GM12878 (cell line): ENCODE data around the gene KPNA5. TPM values are rescaled to one million over a fixed set of nuclear protein-coding genes. Genes with fewer than 3 reads are reported as not detected.
A peak's percentile ranks its signal among the peaks of the same experiment; 100 is the strongest.

Source experiments
- ATAC-seq: fragments of 200-7000 bp; cut with Tn5 transposase; 3 replicates; pipeline ENCODE4 v1.9.1; 2020; ENCODE audit warnings: mild to moderate bottlenecking, moderate library complexity
- BruUV-seq: library from RNA; stranded (reverse); fragments of 400-500 nt; replicated peaks from 2 replicates; lab custom pipeline; 2021; lab: Mats Ljungman, UMichigan
- CTCF ChIA-PET: fragments of 300-600 bp; sonication (Branson Sonifier 250); formaldehyde crosslinking; extraction: SDS; loops from one replicate; lab custom pipeline; 2021; ENCODE audit warnings: inconsistent platforms; lab: Yijun Ruan, JAX
- POLR2A ChIA-PET: fragments of 350-600 bp; formaldehyde crosslinking; extraction: SDS; loops from one replicate; lab custom pipeline; 2021; ENCODE audit warnings: inconsistent platforms; lab: Charles Lee
- RAD21 ChIA-PET: fragments of 300-600 bp; sonication (Branson Sonifier 250); formaldehyde crosslinking; loops from one replicate; lab custom pipeline; 2023; ENCODE audit warnings: antibody characterized with exemption; ENCODE audit not compliant: unreplicated experiment; lab: Charles Lee
- SMC1A ChIA-PET: fragments of 300-600 bp; sonication (Branson Sonifier 250); formaldehyde crosslinking; loops from one replicate; lab custom pipeline; 2023; ENCODE audit not compliant: unreplicated experiment, uncharacterized antibody; lab: Charles Lee
- DNase-seq: peaks from one replicate; pipeline ENCODE4 v3.0.0-alpha.2; 2011; ENCODE audit warnings: low read depth, low spot score
- FAIRE-seq: peaks from 3 replicates; lab custom pipeline; 2011; peaks lifted over from hg19 to GRCh38; lab: Jason Lieb, UNC
- H2AFZ ChIP-seq: 2 replicates; pipeline ENCODE4 v1.6.0; 2011; ENCODE audit warnings: low read depth, low read length, control low read depth; ENCODE audit not compliant: control insufficient read depth
- H3K27ac ChIP-seq: 2 replicates; pipeline ENCODE4 v1.5.1; 2011; ENCODE audit warnings: control low read depth; ENCODE audit not compliant: control insufficient read depth, insufficient read depth
- H3K27me3 ChIP-seq, 2 experiments: replicated peaks in 1 of 2; 2 replicates each; pipeline versions ENCODE4 v1.6.0 to v1.6.1; 2011; ENCODE audit warnings: low read length in 1 of 2; ENCODE audit not compliant: control insufficient read depth in 2 of 2, insufficient read depth in 2 of 2
- H3K36me3 ChIP-seq, 2 experiments: 2 replicates each; pipeline ENCODE4 v1.5.1; 2011; ENCODE audit warnings: low read length in 1 of 2; ENCODE audit not compliant: control insufficient read depth in 2 of 2, insufficient read depth in 2 of 2
- H3K4me1 ChIP-seq: 2 replicates; pipeline ENCODE4 v1.6.1; 2011; ENCODE audit warnings: mild to moderate bottlenecking, low read length, moderate library complexity, mixed read lengths; ENCODE audit not compliant: control insufficient read depth, insufficient read depth
- H3K4me2 ChIP-seq: 2 replicates; pipeline ENCODE4 v1.6.0; 2011; ENCODE audit warnings: control low read depth; ENCODE audit not compliant: control insufficient read depth, insufficient read depth
- H3K4me3 ChIP-seq: fragments of 200-600 bp; sonication (generic); 2 replicates; pipeline ENCODE4 v1.5.1; 2016
- H3K79me2 ChIP-seq: 2 replicates; pipeline ENCODE4 v1.6.0; 2011; ENCODE audit warnings: low read length; ENCODE audit not compliant: control insufficient read depth, insufficient read depth
- H3K9ac ChIP-seq: 2 replicates; pipeline ENCODE4 v1.8.0; 2011; ENCODE audit warnings: low read length, control low read depth, mixed read lengths; ENCODE audit not compliant: control insufficient read depth, insufficient read depth
- H3K9me3 ChIP-seq: replicated peaks from 3 replicates; pipeline ENCODE4 v1.5.1; 2011; ENCODE audit warnings: mild to moderate bottlenecking, low read length; ENCODE audit not compliant: control insufficient read depth, insufficient read depth
- H4K20me1 ChIP-seq: 2 replicates; pipeline ENCODE4 v1.6.0; 2011; ENCODE audit not compliant: control insufficient read depth, insufficient read depth
- BRCA1 ChIP-seq: IDR thresholded peaks from 2 replicates; pipeline ENCODE4 v1.6.1; 2011; ENCODE audit warnings: low read depth, low read length, improper control_type of control experiment
- CBX5 ChIP-seq: sonication (generic); IDR thresholded peaks from 2 replicates; pipeline ENCODE4 v1.6.1; 2016; ENCODE audit warnings: low read depth, moderate library complexity, mild to moderate bottlenecking, inconsistent platforms
- EP300 ChIP-seq, 2 experiments: fragments of 150-350 bp in 1 of 2; IDR thresholded peaks; 2 replicates each; pipeline ENCODE4 v1.6.1; 2011 to 2012; ENCODE audit warnings: low read depth in 2 of 2, low read length in 2 of 2, borderline replicate concordance in 1 of 2, improper control_type of control experiment in 1 of 2, inconsistent platforms in 1 of 2; ENCODE audit not compliant: control insufficient read depth in 1 of 2
- EZH2 ChIP-seq: IDR thresholded peaks from 2 replicates; pipeline ENCODE4 v1.6.1; 2012; ENCODE audit warnings: low read depth, mild to moderate bottlenecking, control low read depth, inconsistent platforms, low read length, borderline replicate concordance; ENCODE audit not compliant: control insufficient read depth
- IKZF2 ChIP-seq, 2 experiments: fragments of 450-650 bp; IDR thresholded peaks; 2 replicates each; pipeline ENCODE4 v1.6.1; 2017; ENCODE audit warnings: mild to moderate bottlenecking in 2 of 2, moderate library complexity in 2 of 2
- RUNX3 ChIP-seq: IDR thresholded peaks from 2 replicates; pipeline ENCODE4 v1.6.1; 2012; ENCODE audit warnings: low read length, inconsistent platforms
- SPI1 ChIP-seq: IDR thresholded peaks from 2 replicates; pipeline ENCODE4 v1.6.1; 2011; ENCODE audit warnings: low read depth, mild to moderate bottlenecking, low read length, moderate library complexity, borderline replicate concordance; ENCODE audit not compliant: insufficient read depth
- ZNF384 ChIP-seq: IDR thresholded peaks from 2 replicates; pipeline ENCODE4 v1.6.1; 2012; ENCODE audit warnings: low read depth, mild to moderate bottlenecking, low read length, improper control_type of control experiment, borderline replicate concordance
- WGBS: methylation state at CpG from one replicate; pipeline ENCODE4 v1.1.6; 2016; ENCODE audit warnings: low lambda C conversion rate; ENCODE audit not compliant: insufficient replicate concordance, insufficient coverage; ENCODE audit errors: missing lambda C conversion rate; 5-methylcytosine and 5-hydroxymethylcytosine counted together
- in situ Hi-C: fragments of 300-500 bp; cut with MboI; formaldehyde crosslinking; loops from 9 replicates; pipeline ENCODE4 v1.14.3; 2018; ENCODE audit warnings: mixed read lengths
- intact Hi-C: fragments of 100-400 bp; cut with micrococcal nuclease; formaldehyde crosslinking; loops from one replicate; pipeline ENCODE4 v1.14.2; 2022; ENCODE audit not compliant: unreplicated experiment
- polyA plus RNA-seq, 11 experiments: library from polyadenylated mRNA; depleted of rRNA in 4 of 11; unstranded in 6 of 11; stranded (reverse) in 5 of 11; fragments of >200 nt; fragmentation: Nextera tagmentation in 4 of 11; fragmentation: Illumina TruSeq in 1 of 11; extraction: Ambion mirVana in 4 of 11; extraction: Trizol in 1 of 11; gene quantifications; 1 replicate in 1 of 11; 2 replicates in 10 of 11; pipeline versions ENCODE4 v1.2.1 to v1.2.3, GENCODE V29; 2011 to 2016; ENCODE audit warnings: inconsistent platforms in 2 of 11, missing spikeins in 2 of 11, low read depth in 1 of 11
- total RNA-seq, 4 experiments: library from RNA; depleted of rRNA in 3 of 4; stranded (reverse); fragments of >200 nt in 3 of 4; fragmentation: Illumina TruSeq in 1 of 4; extraction: Trizol in 1 of 4; gene quantifications; 2 replicates each; pipeline versions ENCODE4 v1.2.1 to v1.2.3, GENCODE V29; 2013 to 2021
- TF ChIP-seq, protein P1 (sequence below): IDR thresholded peaks from 2 replicates; pipeline ENCODE4 v1.6.1; 2012; ENCODE audit warnings: mild to moderate bottlenecking, low read depth, low read length
- TF ChIP-seq, protein P2 (sequence below): fragments of 450-650 bp; IDR thresholded peaks from 2 replicates; pipeline ENCODE4 v1.6.1; 2018; ENCODE audit warnings: mild to moderate bottlenecking, low read depth, moderate library complexity; ENCODE audit not compliant: partially characterized antibody

KPNA5 gene
- total and polyA plus RNA-seq, 10 of the 15 experiments (the other 5 are each of a cell fraction or from before 2014, with no cell fraction given) = 1.9 to 7.6 (median 4.5) TPM

DNA sequence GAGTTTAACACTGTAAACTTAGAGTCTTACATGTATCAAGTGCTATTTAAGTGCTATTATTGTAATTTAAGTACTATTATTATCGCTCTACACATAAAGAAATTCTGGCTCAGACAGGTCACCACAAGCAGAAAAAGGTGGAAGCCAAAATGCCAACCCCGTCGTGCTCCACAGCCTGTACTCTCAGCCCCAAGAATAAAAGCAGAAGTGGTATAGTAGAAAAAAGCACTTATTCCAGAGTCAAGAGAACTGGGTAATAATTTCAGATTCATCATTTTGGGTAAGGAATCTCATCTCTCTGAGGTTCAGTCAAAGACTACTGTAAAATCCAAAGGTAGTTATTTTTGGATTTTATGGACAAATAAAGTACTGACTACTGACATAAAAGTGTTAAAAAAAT is 13.4 kb upstream of the KPNA5 start:
- no TSS peak for BruUV-seq
- H4K20me1 ChIP-seq = no peaks in the 10 kb centered on the region; the same call in none of the 2 replicates
- ChIA-PET SMC1A (interaction anchor here (1.1 to 2.4 kb wide), 5 partner anchors 12 to 43 kb away, joined by 3 to 8 read pairs (median 6); no protein-coding TSS in a partner anchor), POLR2A (interaction anchor here (2.8 to 4.1 kb wide), 2 partner anchors 14 to 96 kb away, joined by 11 to 19 read pairs; partner anchors contain the start of genes KPNA5 and RWDD1), CTCF (interaction anchor here (0.7 to 1.6 kb wide), 3 partner anchors 17 to 105 kb away, joined by 3 to 4 read pairs (median 3); no protein-coding TSS in a partner anchor), RAD21 (interaction anchor here (1.3 to 2.4 kb wide), 2 partner anchors 13 to 260 kb away, joined by 3 to 8 read pairs; partner anchors contain the start of gene KPNA5)
- no peak overlapping the region for H2AFZ ChIP-seq
- H3K4me3 ChIP-seq = peak overlapping the region; percentile 92
- H3K4me1 ChIP-seq = no peaks in the 10 kb centered on the region; the same call in 1 of the 2 replicates
- in situ Hi-C loops (no loop called here), intact Hi-C loops (loop anchor here (1.0 to 10.0 kb wide), 4 partner anchors 13 to 653 kb away; partner anchors contain the start of genes DSE and TSPYL1)
- H3K9ac ChIP-seq = peak overlapping the region; percentile 80
- peak overlapping the region; percentile 69 for H3K4me2 ChIP-seq
- no peaks in the 10 kb centered on the region for H3K9me3 ChIP-seq
- FAIRE-seq (no peak), DNase-seq (no peak), ATAC-seq (peak; percentile 71)
- H3K79me2 ChIP-seq = peaks cover 60% of the 10 kb centered on the region
- 0% methylated on average over 3 of the region's 3 CpGs for WGBS
- no peaks in the 10 kb centered on the region for H3K36me3 ChIP-seq
- TF ChIP-seq, protein P1, sequence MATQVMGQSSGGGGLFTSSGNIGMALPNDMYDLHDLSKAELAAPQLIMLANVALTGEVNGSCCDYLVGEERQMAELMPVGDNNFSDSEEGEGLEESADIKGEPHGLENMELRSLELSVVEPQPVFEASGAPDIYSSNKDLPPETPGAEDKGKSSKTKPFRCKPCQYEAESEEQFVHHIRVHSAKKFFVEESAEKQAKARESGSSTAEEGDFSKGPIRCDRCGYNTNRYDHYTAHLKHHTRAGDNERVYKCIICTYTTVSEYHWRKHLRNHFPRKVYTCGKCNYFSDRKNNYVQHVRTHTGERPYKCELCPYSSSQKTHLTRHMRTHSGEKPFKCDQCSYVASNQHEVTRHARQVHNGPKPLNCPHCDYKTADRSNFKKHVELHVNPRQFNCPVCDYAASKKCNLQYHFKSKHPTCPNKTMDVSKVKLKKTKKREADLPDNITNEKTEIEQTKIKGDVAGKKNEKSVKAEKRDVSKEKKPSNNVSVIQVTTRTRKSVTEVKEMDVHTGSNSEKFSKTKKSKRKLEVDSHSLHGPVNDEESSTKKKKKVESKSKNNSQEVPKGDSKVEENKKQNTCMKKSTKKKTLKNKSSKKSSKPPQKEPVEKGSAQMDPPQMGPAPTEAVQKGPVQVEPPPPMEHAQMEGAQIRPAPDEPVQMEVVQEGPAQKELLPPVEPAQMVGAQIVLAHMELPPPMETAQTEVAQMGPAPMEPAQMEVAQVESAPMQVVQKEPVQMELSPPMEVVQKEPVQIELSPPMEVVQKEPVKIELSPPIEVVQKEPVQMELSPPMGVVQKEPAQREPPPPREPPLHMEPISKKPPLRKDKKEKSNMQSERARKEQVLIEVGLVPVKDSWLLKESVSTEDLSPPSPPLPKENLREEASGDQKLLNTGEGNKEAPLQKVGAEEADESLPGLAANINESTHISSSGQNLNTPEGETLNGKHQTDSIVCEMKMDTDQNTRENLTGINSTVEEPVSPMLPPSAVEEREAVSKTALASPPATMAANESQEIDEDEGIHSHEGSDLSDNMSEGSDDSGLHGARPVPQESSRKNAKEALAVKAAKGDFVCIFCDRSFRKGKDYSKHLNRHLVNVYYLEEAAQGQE = no peak
- TF ChIP-seq IKZF2 (IDR thresholded peaks at IDR 0.05) (peak; percentile 55 to 56), EZH2 (no peak), CBX5 (no peak), SPI1 (peak; percentile 93), BRCA1 (no peak), EP300 (IDR thresholded peaks at IDR 0.05; ENCODE audit: borderline replicate concordance in 1 of 2, control insufficient read depth in 1 of 2, low read depth in 2 of 2, low read length in 2 of 2) (0 out of 4 replicates have a peak, but pooled peaks of 1 of the 2 experiments have one; percentile 16), RUNX3 (peak; percentile 31; the same call in 1 of the 2 replicates), ZNF384 (no peak)
- TF ChIP-seq, protein P2, sequence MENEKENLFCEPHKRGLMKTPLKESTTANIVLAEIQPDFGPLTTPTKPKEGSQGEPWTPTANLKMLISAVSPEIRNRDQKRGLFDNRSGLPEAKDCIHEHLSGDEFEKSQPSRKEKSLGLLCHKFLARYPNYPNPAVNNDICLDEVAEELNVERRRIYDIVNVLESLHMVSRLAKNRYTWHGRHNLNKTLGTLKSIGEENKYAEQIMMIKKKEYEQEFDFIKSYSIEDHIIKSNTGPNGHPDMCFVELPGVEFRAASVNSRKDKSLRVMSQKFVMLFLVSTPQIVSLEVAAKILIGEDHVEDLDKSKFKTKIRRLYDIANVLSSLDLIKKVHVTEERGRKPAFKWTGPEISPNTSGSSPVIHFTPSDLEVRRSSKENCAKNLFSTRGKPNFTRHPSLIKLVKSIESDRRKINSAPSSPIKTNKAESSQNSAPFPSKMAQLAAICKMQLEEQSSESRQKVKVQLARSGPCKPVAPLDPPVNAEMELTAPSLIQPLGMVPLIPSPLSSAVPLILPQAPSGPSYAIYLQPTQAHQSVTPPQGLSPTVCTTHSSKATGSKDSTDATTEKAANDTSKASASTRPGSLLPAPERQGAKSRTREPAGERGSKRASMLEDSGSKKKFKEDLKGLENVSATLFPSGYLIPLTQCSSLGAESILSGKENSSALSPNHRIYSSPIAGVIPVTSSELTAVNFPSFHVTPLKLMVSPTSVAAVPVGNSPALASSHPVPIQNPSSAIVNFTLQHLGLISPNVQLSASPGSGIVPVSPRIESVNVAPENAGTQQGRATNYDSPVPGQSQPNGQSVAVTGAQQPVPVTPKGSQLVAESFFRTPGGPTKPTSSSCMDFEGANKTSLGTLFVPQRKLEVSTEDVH = no peak
- peaks cover 0 to 2% of the 10 kb centered on the region in 2 experiments; a peak in 1 of 4 replicates for H3K27me3 ChIP-seq
- H3K27ac ChIP-seq = peak overlapping the region; percentile 92
